HG03442 (cell line): ENCODE results near the gene ASB2.

Source experiments
- ATAC-seq: cut with Tn5 transposase; IDR thresholded peaks from one replicate; pipeline ENCODE4 v1.9.1; 2021; ENCODE audit warnings: mild to moderate bottlenecking, moderate library complexity; ENCODE audit not compliant: unreplicated experiment

The ASB2 gene

DNA sequence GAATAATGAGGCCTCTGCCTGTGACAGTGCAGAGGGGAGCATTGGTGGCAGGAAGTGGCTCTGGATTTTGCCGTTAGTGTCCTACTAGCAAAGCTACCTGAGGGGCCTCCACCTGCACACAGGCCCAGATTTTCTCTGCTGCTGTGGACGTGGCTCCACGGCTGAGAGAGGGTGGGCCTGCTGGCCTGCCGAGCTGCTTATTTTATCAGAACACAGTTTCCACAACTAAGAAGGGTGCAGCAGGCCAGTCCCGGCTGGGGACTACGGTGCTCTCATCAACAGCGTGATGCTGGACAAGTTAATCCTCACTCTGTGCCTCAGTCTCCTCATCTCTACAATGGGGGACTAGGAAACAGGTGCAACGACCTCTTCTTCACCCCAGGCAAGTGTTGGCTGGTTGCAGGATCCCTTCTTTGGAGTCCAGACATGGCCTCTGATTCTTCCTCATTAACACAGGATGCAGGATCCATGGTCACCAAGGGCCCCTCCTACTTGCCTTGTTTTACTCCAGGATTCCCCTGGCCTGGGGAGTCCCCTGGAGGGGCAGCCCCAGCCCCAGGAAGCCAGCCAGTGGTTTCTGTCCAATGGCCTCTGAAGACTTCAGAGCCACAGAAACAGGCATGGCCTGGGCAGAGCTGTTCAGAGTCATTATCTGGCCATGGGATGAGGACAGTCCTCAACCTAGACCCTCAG lies 45.9 kb downstream of the ASB2 start:
- ATAC-seq: no peak

DNA sequence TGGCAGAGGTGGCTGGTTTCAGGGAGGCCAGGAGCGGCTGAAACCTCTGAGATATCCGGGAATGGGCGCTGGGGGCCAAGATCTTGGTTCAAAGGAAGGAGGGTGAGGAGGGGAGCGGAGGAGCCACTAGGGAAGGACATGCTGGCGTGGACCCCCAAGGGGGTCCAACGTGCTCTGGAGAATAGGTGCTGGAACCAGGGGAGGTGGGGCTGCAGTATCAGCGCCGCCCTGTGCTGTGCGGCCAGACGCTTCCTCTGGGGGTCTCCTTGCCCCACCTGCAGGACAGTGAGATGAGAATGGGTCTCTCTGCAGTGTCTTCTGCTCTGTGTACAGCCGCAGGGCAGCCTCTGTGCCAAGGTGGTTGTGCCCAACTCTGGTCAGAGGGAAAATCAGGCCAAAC lies 46.7 kb downstream of the ASB2 start:
- ATAC-seq: no peak

- no peak for ATAC-seq
Observed at GRCh38 chr14:93929048-93929535, 47.3 kb downstream of the ASB2 start.

GRCh38 chr14:93928184-93929047 lies 48.0 kb downstream of the ASB2 start:
- no peak for ATAC-seq

DNA sequence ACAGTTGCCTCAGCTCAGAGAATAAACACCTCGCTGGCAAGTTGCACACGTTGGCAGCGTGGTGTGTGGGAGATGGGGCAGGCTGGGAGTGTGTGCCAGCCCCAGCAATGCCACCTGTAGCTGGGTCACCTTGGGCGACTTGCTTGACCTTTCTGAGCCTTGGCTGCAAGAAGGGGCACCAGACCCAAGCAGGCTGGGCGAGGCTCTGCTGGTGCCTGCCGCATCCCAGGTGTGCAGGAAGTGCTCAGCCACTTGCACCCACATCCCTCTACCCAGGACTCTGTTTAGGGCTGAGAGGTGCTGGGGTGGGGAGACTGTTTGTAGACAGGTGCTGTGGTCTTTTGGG lies 48.6 kb downstream of the ASB2 start:
- ATAC-seq: no peak

- ATAC-seq: no peak
Observed at GRCh38 chr14:93926873-93927799, 49.2 kb downstream of the ASB2 start, which contains the start of gene FAM181A. TSS of gene FAM181A (plus strand) at chr14:93927344. CDS start at chr14:93928286, 942 bp downstream.

DNA sequence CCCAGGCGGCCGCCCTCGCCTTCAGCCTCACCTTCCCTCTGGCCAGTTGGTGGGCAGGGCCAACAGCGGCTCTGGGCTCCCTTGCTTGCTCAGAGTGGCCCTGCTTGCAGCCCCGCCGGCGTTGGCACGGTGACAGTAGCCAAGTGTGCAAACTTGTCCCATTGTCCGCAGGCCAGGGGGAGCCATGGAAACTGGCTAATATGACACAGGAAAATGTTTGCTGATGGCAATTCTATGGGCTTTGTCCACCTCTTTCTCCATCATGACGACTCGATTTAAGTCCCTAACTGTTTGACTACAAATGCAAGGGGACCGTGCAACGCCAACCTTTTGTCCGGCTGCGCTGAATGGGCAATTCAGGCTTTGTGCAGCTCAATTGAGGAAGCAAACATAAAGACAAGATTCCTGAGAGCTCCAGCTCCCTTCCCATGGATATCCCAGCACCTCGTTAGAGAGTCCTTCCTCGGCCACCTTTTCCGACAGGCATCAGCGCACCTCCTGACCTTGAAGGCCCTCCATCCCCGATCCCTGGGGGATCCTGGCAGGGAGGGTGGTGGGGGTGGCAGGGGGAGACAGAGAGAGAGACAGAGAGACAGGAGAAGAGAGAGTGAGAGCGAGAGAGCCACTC lies 50.0 kb downstream of the ASB2 start:
- no peak for ATAC-seq

- ATAC-seq: no peak
Observed at GRCh38 chr14:93925374-93925895, 50.9 kb downstream of the ASB2 start.

- no peak for ATAC-seq
Observed at GRCh38 chr14:93924592-93925355, 51.6 kb downstream of the ASB2 start.

DNA sequence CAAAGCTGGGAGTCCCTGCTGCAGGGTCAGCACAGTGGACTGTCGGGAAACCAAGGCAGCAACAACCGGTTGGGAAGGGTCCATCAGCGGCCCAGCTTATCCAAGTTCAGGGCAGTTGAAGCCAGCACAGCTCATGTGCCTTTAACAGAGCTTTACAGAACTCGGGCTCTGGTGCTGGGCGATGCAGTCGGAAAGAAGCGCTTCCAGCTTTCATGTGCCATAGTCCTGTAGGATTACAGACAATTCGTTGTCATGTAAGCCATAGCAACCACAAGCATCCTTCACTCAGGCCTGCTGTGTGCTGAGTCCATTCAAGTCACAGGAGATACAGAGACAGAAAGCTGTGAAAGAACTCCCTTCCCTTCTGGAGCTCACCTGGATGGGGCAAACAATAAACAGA lies 52.7 kb downstream of the ASB2 start:
- no peak for ATAC-seq

DNA sequence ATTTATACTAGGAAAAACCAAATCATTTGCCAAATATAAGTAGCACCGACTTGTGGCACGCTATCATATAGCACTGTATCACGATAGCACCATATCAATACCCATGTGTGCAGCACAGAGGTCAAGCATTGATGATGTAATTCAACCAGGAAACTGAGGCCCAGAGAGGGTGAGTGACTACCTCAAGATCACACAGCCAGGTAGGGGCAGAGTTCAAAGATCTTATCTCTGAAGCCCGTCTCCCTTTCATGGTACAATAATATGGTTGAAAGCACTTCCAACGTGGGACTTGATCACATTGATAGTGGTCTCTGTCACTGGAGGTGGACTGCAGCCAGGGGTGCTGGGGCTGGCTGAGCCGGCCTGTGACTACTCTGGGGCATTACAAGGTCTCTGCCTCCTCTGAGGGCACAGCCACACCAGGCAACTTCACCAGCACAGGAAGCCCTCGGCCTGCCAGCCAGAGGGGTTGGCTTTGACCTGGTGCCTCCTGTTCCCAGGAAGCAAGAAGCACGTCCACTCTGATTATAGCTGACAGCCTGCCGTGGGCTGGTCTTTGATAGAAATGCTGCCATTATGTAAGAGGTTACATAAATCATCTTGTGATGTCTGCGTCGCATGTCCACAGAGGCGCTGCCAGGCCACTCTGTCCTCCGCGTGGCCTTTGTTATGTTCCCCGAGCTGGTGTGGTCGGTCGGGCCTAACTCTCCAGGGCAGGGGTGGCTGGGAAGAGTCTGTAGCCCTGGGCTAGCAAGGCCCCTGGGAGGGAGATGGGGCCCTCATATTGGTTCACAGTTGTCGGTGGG lies 55.2 kb downstream of the ASB2 start:
- ATAC-seq: no peak

DNA sequence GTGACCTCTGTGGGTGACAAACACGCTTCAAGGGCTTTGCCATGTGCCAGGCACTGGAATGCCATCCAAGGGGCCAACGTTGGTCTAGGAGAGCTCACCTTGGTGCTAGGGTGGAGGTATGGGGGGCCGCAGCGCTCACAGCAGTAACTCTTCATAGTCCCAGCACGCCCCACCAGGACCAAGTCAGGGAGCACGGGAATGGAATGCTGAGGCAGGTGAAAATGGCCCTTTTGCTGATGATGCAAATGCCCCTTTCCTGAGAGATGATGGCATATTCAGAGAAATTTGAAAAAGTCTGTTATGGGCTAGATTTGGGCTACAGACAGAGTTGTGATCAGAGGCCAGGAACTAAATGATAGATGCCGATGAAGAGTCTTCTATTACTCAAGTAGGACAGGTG lies 59.2 kb downstream of the ASB2 start:
- ATAC-seq: no peak

GRCh38 chr14:93916498-93916897 lies 59.9 kb downstream of the ASB2 start:
- no peak for ATAC-seq

DNA sequence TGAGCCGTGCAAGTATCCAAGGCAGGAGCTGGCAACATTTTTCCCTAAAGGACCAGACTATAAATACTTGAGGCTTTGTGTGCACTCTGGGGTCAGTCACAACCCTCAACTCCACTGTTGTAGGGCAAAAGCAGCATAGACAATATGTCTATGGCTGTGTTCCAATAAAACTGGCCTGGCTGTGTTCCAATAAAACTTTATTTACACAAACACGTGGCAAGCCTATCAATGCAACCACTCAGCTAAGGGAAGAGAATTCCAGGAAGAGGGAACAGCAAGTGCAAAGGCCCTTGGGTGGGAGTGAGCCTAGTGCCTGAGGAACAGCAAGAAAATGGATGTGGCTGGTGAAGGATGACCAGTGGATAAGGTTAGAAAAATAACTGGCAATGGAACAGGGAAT lies 60.6 kb downstream of the ASB2 start:
- no peak for ATAC-seq

DNA sequence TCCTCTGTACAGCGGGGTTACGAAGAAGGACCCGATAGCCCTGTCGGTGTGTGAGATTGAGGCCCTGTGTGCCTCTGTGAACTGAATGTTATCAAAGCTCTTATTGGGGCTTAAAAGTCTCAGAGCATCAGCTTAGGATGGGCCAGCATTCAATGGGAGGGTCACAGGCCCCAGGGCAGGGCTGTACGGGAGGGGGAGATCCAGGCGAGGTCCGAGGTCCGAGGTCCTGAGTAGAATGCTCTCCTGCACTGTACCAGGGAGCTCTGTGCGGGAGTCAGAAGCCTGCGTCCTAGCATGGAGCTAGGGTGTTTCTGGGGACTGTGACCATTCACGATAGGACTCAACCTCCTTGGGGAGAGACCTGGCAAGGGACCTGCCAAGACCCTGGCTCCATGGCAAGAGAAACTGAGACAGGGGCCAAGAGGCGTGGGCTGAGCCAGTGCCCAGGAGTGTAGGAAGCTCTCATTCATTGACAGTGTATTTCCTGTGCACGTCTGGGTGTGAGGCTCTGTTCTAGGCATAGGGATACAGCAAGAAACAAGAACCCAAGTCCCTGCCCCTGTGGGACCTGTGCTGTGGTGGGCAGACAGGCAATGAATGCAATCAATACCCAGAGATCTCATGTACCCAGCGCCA lies 61.2 kb downstream of the ASB2 start:
- no peak for ATAC-seq

DNA sequence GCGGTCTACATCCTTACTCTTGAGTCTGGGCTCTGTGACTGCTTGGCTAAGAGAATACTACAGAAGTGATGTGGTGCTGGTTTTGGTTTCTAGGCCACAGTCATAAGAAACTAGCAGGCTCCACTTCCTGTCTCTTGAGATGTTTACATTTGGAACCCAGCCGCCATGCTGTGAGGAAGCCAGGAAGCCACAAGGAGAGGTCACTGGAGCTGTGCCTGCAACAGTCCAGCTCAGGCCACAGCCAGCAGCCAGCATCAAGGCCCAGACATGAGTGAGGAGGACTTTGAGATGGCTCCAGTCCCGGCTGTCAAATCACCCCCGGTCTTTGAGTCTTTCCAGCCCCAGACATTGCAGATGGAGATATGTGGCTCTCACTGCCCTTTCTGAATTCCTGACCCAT lies 62.1 kb downstream of the ASB2 start:
- ATAC-seq: no peak

GRCh38 chr14:93912782-93913181 lies 63.6 kb downstream of the ASB2 start:
- no peak for ATAC-seq

DNA sequence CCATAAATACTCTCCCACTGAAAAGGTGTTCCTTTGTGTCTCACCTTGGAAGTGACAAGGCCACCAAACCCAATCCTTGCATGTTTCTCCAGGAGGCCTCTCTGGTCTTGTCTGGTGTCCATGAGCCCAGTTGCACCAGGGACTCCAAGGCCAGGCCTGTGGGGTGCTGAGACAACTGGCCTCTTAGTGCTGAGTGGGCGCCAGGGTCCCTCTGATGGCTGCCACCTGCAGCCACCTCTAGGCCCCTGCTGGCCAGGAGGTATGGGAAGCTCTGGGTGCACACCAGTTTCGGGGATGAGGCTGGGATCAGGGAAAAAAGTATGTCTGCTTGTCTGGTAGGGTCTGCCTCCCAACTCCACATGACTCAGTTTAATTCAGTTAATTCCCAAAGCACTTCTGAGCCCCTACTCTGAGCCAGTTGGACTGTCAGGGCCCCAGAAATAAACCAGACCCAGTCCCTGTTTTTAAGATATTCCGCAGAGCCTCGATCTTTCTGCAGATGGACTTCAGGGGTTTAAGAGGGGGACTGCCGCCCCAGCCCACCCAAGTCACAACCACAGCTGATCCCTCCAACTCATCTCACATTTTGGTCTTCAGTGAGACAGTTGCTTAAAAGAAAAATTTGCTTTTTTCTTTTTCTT lies 64.3 kb downstream of the ASB2 start:
- no peak for ATAC-seq
